HG02840 (cell line): ENCODE results near the gene LRP2BP.

Experiments
- ATAC-seq: cut with Tn5 transposase; IDR thresholded peaks from one replicate; pipeline ENCODE4 v1.9.1; 2021; ENCODE audit warnings: mild to moderate bottlenecking, moderate library complexity, moderate number of reproducible peaks; ENCODE audit not compliant: unreplicated experiment, low FRiP score

LRP2BP gene

DNA sequence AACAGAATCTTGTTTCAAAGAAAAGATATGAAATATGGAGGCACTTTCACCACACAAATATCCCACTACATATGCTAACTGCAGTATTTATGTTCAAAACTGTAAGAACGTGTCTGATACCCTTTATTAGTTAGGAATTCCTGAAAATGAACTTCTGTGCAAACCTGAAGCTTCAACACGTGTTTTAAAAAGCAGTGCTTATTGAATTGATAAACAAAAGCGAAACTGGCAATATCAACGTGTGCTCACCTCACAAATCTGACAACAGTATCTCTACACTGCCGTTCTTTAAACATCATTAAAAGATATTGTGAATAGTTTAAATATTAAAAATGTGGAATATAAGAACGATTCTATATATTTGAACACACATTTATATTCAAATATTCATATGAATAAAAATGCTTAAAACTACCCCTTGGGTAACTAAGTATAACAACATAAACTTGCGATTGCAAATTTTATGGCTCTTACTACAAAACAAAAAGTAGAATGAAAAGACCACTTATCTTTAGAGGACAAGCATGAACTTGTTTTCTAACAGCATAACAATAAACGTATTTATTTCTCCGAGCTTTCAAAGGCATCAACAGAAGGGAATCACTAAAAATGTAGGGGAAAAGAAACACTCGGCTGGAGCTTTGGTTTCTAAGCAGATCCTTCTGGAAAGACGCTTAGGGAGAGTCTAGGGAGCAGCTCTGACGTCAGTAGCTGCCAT lies at the start of gene LRP2BP:
Gene LRP2BP, minus strand, starts transcription at position 687 of the 718 bp plus-strand sequence. CDS start 17,738 bp downstream, outside the sequence.
- ATAC-seq: no peak

GRCh38 chr4:185445209-185445608 lies 49.5 kb upstream of the LRP2BP start:
- no peak for ATAC-seq

GRCh38 chr4:185441479-185441878 lies 45.8 kb upstream of the LRP2BP start:
- ATAC-seq: no peak

- ATAC-seq: no peak
Measured at GRCh38 chr4:185437809-185438208, 42.1 kb upstream of the LRP2BP start.

- ATAC-seq: no peak
Measured at GRCh38 chr4:185435466-185435865, 39.7 kb upstream of the LRP2BP start.

DNA sequence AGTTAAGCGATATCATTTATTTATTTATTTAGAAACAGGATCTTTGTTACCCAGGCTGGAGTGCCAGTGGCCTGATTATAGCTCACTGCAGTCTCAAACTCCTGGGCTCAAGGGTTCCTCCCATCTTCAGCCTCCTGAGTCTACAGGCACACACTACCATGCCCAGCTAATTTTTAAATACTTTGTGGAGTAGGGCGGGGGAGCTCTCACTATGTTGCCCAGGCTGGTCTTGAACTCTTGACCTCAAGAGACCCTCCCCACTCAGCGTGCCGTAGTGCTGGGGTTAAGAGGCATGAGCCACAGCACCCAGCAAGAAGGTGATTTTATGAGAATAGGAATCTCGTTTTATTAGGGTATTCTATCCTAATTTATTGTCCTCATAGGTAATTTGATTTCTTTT lies 33.9 kb upstream of the LRP2BP start:
- ATAC-seq: no peak

GRCh38 chr4:185426960-185427688 lies 31.4 kb upstream of the LRP2BP start:
- ATAC-seq: no peak

GRCh38 chr4:185425647-185426352 lies 30.1 kb upstream of the LRP2BP start, which contains the start of gene UFSP2:
Gene UFSP2 (minus strand): TSS chr4:185425964. CDS start chr4:185425868, 96 bp downstream.
- peak; percentile 98 for ATAC-seq

GRCh38 chr4:185424905-185425646 lies 29.4 kb upstream of the LRP2BP start:
- ATAC-seq: no peak

DNA sequence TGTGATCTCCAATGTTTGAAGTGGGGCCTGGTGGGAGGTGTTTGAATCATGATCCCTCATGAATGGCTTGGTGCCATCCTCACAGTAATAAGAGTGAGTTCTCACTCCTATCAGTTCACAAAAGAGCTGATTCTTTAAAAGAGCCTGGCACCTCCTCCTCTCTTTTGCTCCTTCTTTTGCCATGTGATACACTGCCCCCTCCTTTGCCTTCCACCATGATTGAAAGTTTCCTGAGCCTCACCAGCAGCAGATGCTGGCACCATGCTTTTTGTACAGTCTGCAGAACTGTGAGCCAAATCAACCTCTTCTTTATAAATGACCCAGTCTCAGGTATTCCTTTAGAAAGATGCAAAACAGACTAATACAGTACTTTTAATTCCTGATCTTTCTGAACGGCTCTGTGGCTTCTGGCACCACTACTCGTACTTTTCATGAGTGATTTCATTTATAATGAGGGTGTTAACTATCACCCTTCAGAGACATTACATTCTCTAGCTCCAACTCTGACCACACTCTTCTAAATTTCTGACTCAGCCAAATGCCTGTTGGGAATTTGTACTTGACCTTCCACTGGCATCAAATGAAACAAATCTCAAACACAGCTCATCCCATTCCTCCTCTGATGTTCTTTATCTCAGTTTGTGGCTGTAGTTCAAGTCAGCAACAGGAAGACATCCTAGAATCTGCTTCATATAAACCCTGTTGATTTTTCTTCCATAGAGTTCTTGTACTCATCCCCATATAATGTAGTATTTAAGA lies 25.8 kb upstream of the LRP2BP start:
- ATAC-seq: no peak

DNA sequence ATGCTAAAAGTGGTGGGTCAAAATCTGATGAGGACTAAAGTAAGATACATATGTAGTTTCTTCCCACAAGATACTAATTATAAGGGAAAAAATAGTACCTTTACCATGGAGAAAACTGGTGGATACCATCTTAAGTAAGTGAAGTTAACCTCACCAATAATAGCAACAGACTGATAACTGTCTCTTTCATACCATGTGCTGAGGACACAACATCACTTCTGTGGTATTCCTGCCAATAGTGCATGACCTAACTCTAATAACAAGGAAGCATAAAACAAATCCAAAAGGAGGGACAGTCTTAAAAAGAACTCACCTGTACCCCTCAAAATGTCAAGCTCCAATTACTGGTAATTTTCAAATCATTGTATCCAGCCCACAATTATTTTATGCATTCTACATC lies 21.2 kb upstream of the LRP2BP start:
- no peak for ATAC-seq

DNA sequence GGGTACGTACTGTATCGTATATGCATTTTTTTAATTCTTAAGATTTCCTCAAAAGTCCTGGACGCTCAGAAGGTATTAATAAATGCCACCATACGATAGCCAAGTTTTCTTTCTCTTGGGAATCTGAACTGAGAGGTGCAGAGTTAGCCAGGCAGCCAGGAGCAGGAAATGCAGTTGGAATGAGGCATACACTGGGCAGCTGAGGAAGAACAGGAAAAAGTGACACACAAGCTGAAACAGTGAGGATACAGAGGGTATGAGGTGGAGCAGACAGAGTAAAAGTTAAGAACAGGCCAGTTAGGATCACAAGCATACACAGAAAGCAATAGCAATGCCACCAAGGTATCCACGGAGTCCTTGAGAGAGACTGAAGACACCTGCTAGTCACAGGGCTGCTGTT lies 16.7 kb upstream of the LRP2BP start:
- ATAC-seq: no peak

GRCh38 chr4:185411849-185412248 lies 16.1 kb upstream of the LRP2BP start:
- no peak for ATAC-seq

GRCh38 chr4:185408432-185408831 lies 12.7 kb upstream of the LRP2BP start:
- ATAC-seq: no peak

GRCh38 chr4:185405296-185405999 lies 9.7 kb upstream of the LRP2BP start:
- ATAC-seq: peak; percentile 64

GRCh38 chr4:185404031-185404430 lies 8.3 kb upstream of the LRP2BP start:
- ATAC-seq: no peak

- no peak for ATAC-seq
Measured at GRCh38 chr4:185399466-185399865, 3.7 kb upstream of the LRP2BP start.

DNA sequence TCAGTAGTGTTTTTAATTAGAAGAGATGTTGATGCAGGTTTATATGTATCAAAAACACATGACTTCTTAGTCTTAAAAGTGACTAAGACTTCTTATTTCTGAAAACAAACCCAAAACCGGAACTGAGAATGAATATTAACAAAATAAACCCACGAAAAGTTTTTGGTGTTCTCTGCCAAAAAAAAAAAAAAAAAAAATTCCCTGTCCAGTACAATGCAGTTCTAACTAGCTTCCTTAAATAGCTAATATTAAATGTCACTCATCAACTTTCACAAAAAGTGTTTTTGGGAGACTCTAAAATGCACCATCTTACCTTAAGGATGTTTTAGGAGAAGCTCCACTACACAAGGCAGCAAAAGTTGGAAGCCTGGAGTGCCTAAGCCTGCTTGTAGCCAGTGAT lies 2.9 kb upstream of the LRP2BP start:
- ATAC-seq: no peak

GRCh38 chr4:185396724-185397385 lies 1.1 kb upstream of the LRP2BP start, which contains the start of gene ANKRD37:
Gene ANKRD37 (plus strand): TSS chr4:185396841. CDS start chr4:185396924, 83 bp downstream.
- no peak for ATAC-seq
